ENCODE measurements around the gene B3GNT8. TPM values are rescaled to one million over a fixed set of nuclear protein-coding genes. Genes with fewer than 3 reads are reported as not detected.

The B3GNT8 gene
- total RNA-seq, 2 experiments from 2014 or later: 0.58 to 1.2 TPM

- Mint-ChIP-seq H3K27ac (no peak overlapping the region), H3K9me3 (no peaks in the 10 kb centered on the region), H3K4me1 (ENCODE audit: low read depth) (peaks cover 47% of the 10 kb centered on the region), H3K36me3 (ENCODE audit: low read depth) (peaks cover 19% of the 10 kb centered on the region), H3K27me3 (no peaks in the 10 kb centered on the region), H3K4me3 (peak overlapping the region; percentile 31)
- DNase-seq (no peak), ATAC-seq (ENCODE audit: poor library complexity) (no peak)
- ChIA-PET POLR2A (no interaction called here), CTCF (no interaction called here)
- H3K27ac ChIP-seq (ENCODE audit: low read depth in 1 of 2, low read length in 2 of 2): no peak overlapping the region
- intact Hi-C loops (cut with DNase I, micrococcal nuclease): no loop called here
- H3K36me3 ChIP-seq (ENCODE audit: insufficient read depth, low read length): peaks cover 9% of the 10 kb centered on the region
- no peaks in the 10 kb centered on the region for H3K9me3 ChIP-seq (ENCODE audit: control insufficient read depth in 1 of 2, insufficient read depth in 1 of 2, low read length in 2 of 2)
- no peaks in the 10 kb centered on the region for H3K27me3 ChIP-seq (ENCODE audit: control insufficient read depth in 1 of 2, insufficient read depth in 2 of 2, low read length in 2 of 2)
- H3K4me1 ChIP-seq (ENCODE audit: insufficient read depth, low read length): peaks cover 24% of the 10 kb centered on the region
- TF ChIP-seq CTCF (IDR thresholded peaks at IDR 0.05): no peak
- H3K4me3 ChIP-seq (ENCODE audit: low read length): no peak overlapping the region
Observed at GRCh38 chr19:41401483-41401882, 25.7 kb downstream of the B3GNT8 start.

- Mint-ChIP-seq H3K27me3 (no peaks in the 10 kb centered on the region), H3K4me1 (ENCODE audit: low read depth) (peaks cover 57% of the 10 kb centered on the region), H3K4me3 (peak overlapping the region; percentile 96), H3K36me3 (ENCODE audit: low read depth) (peaks cover 28% of the 10 kb centered on the region), H3K27ac (peak overlapping the region; percentile 99), H3K9me3 (no peaks in the 10 kb centered on the region)
- ATAC-seq (ENCODE audit: poor library complexity) (no peak), DNase-seq (no peak)
- intact Hi-C loops (cut with DNase I, micrococcal nuclease): loop anchor here in 1 of 2 experiments (5.0 kb wide), 1 partner anchor 163 kb away; no protein-coding TSS in a partner anchor
- peaks cover 38% of the 10 kb centered on the region for H3K4me1 ChIP-seq (ENCODE audit: insufficient read depth, low read length)
- peaks cover 7% of the 10 kb centered on the region for H3K36me3 ChIP-seq (ENCODE audit: insufficient read depth, low read length)
- CTCF ChIA-PET: no interaction called here
- H3K27ac ChIP-seq (ENCODE audit: low read depth in 1 of 2, low read length in 2 of 2): no peak overlapping the region
- TF ChIP-seq CTCF (IDR thresholded peaks at IDR 0.05): peak; percentile 9
- no peak overlapping the region for H3K4me3 ChIP-seq (ENCODE audit: low read length)
- POLR2A ChIA-PET: no interaction called here
- H3K9me3 ChIP-seq (ENCODE audit: control insufficient read depth in 1 of 2, insufficient read depth in 1 of 2, low read length in 2 of 2): no peaks in the 10 kb centered on the region
- H3K27me3 ChIP-seq (ENCODE audit: control insufficient read depth in 1 of 2, insufficient read depth in 2 of 2, low read length in 2 of 2): no peaks in the 10 kb centered on the region
Observed at GRCh38 chr19:41399525-41399924, 27.6 kb downstream of the B3GNT8 start.

GRCh38 chr19:41399091-41399490 is 28.1 kb downstream of the B3GNT8 start:
- Mint-ChIP-seq H3K9me3 (no peaks in the 10 kb centered on the region), H3K27ac (peak overlapping the region; percentile 99), H3K4me3 (peak overlapping the region; percentile 96), H3K36me3 (ENCODE audit: low read depth) (peaks cover 28% of the 10 kb centered on the region), H3K27me3 (no peaks in the 10 kb centered on the region), H3K4me1 (ENCODE audit: low read depth) (peaks cover 57% of the 10 kb centered on the region)
- peaks cover 7% of the 10 kb centered on the region for H3K36me3 ChIP-seq (ENCODE audit: insufficient read depth, low read length)
- DNase-seq: no peak
- intact Hi-C loops (cut with DNase I, micrococcal nuclease): loop anchor here in 1 of 2 experiments (5.0 kb wide), 1 partner anchor 163 kb away; no protein-coding TSS in a partner anchor
- H3K27ac ChIP-seq (ENCODE audit: low read depth in 1 of 2, low read length in 2 of 2): no peak overlapping the region
- no peak for ATAC-seq (ENCODE audit: poor library complexity)
- H3K4me3 ChIP-seq (ENCODE audit: low read length): no peak overlapping the region
- no peak for TF ChIP-seq CTCF (IDR thresholded peaks at IDR 0.05)
- CTCF ChIA-PET: no interaction called here
- POLR2A ChIA-PET: interaction anchor here (1.1 to 1.2 kb wide), 3 partner anchors 36 to 135 kb away, joined by 3 to 4 read pairs (median 3); partner anchors contain the start of gene HNRNPUL1
- H3K4me1 ChIP-seq (ENCODE audit: insufficient read depth, low read length): peaks cover 38% of the 10 kb centered on the region
- no peaks in the 10 kb centered on the region for H3K27me3 ChIP-seq (ENCODE audit: control insufficient read depth in 1 of 2, insufficient read depth in 2 of 2, low read length in 2 of 2)
- H3K9me3 ChIP-seq (ENCODE audit: control insufficient read depth in 1 of 2, insufficient read depth in 1 of 2, low read length in 2 of 2): no peaks in the 10 kb centered on the region

All from CD4-positive, alpha-beta T cell (primary cell).